NB4 (cell line): ENCODE measurements around the gene SEC31A.

Experiments
- DNase-seq: peaks from one replicate; pipeline ENCODE4 v3.0.0; 2010; ENCODE audit warnings: low read depth
- H3K4me3 ChIP-seq: one replicate; pipeline ENCODE4 v1.5.1; 2011; ENCODE audit warnings: mild to moderate bottlenecking, low read depth, low read length, moderate library complexity
- MYC ChIP-seq: IDR thresholded peaks from 2 replicates; pipeline ENCODE4 v1.6.1; 2011; ENCODE audit warnings: low read depth, low read length
- POLR2A ChIP-seq: IDR thresholded peaks from 2 replicates; pipeline ENCODE4 v1.6.1; 2011; ENCODE audit warnings: mild to moderate bottlenecking; ENCODE audit not compliant: insufficient read length; ENCODE audit errors: extremely low read depth
- TF ChIP-seq, protein P1 (sequence below): IDR thresholded peaks from one replicate; pipeline ENCODE4 v1.5.1; 2012; ENCODE audit warnings: low read depth, low read length
- TF ChIP-seq, protein P2 (sequence below): IDR thresholded peaks from 2 replicates; pipeline ENCODE4 v1.6.1; 2011; ENCODE audit warnings: low read depth, low read length

Gene SEC31A

DNA sequence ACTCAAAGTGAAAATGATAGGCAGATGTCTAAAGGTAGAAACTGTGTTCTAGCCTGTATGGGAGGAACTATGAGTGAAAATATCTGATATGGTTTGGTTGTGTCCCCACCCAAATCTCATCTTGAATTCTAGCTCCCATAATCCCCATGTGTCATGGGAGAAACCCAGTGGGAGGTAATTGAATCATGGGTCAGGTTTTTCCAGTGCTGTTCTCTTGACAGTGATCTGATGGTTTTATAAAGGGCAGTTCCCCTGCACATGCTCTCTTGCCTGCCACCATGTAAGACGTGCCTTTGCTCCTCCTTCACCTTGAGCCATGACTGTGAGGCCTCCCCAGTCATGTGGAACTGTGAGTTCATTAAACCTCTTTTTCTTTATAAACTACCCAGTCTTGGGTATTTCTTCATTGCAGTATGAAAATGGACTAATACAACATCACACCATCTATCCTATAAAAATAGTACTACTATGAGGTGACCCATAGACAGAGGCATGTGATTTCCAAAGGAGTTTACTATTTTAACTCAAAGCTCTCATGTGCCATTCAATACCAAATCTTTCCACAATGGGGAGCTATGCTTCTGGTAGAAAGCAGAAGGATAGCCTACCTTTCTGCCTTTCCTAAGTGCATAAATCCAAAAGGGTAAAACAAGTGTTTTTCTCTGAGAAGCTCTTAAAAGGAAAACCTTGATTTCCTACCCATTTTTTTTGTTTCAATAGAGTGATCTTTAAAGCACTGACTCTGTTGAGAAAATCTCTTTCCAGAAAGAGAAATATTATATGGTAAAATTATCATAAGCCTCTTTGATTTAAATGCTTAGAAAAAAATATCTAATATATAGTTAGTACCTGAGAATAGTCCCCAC lies 38.8 kb downstream of the SEC31A start:
- DNase-seq = peak; percentile 61
- TF ChIP-seq POLR2A = no peak
- TF ChIP-seq, protein P1, sequence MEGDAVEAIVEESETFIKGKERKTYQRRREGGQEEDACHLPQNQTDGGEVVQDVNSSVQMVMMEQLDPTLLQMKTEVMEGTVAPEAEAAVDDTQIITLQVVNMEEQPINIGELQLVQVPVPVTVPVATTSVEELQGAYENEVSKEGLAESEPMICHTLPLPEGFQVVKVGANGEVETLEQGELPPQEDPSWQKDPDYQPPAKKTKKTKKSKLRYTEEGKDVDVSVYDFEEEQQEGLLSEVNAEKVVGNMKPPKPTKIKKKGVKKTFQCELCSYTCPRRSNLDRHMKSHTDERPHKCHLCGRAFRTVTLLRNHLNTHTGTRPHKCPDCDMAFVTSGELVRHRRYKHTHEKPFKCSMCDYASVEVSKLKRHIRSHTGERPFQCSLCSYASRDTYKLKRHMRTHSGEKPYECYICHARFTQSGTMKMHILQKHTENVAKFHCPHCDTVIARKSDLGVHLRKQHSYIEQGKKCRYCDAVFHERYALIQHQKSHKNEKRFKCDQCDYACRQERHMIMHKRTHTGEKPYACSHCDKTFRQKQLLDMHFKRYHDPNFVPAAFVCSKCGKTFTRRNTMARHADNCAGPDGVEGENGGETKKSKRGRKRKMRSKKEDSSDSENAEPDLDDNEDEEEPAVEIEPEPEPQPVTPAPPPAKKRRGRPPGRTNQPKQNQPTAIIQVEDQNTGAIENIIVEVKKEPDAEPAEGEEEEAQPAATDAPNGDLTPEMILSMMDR = peak; percentile 43
- no peak overlapping the region for H3K4me3 ChIP-seq

DNA sequence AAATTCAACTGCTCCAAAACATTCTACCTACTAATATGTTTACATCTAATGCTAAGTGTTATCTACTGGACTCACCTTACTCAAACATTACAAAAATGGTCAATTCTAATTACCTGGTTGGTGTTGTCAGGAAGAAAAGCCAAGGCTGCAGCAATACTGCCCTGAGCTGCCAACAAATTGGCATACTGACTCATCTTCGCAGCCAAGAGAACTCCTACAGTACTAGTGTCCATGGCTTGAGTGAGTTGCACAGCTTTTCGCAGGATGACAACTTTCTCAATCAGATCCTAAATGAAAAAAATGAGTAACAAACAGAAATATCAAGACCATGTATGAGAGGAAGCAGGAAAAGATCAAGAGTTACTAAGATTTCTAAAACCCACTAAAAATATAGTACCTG lies 39.6 kb downstream of the SEC31A start:
- H3K4me3 ChIP-seq = no peak overlapping the region
- DNase-seq = no peak
- TF ChIP-seq MYC (no peak), POLR2A (no peak)
- TF ChIP-seq, protein P2, sequence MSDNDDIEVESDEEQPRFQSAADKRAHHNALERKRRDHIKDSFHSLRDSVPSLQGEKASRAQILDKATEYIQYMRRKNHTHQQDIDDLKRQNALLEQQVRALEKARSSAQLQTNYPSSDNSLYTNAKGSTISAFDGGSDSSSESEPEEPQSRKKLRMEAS = no peak
- TF ChIP-seq, protein P1 = no peak

DNA sequence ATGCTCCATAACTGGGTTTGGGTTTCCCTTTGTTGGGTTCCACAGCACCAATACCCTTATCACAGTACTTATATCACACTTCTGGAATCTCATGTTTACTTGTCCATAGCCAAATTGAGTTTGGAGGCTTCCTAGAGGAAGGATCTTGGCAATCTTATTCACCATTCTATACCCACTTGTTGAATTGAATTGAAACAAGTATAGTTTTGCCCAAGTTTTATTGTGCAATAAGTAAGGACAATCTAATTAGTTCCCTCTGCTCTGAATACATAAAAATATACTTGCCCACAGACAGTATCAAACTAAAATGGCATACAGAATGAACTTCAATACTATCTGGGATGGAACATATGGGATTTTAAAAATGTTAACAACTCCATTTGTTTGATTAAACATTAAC lies 40.3 kb downstream of the SEC31A start:
- no peak overlapping the region for H3K4me3 ChIP-seq
- TF ChIP-seq, protein P1 = no peak
- TF ChIP-seq, protein P2 = no peak
- no peak for TF ChIP-seq MYC
- no peak for TF ChIP-seq POLR2A
- DNase-seq = no peak

DNA sequence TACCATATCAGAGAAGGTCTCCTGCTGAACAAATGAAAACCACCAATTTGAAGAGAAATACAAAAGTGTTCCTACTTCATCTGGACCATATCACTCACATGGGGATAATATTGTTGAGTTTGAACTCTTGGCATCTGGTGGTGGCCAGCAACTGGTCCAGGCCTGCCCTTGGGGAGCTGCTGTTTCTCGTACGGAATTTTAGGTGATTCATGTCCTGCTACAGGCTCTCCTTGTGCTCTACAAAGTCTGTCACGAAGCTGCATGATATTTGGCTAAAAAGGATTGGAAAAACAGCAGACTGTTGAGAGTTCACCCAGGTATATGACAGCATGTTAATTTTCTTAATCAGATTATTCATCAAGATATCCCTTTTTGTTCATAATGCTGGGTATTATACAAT lies 42.2 kb downstream of the SEC31A start:
- no peak for DNase-seq
- TF ChIP-seq, protein P1 = no peak
- TF ChIP-seq MYC = no peak
- TF ChIP-seq, protein P2 = no peak
- no peak for TF ChIP-seq POLR2A
- H3K4me3 ChIP-seq = no peak overlapping the region

DNA sequence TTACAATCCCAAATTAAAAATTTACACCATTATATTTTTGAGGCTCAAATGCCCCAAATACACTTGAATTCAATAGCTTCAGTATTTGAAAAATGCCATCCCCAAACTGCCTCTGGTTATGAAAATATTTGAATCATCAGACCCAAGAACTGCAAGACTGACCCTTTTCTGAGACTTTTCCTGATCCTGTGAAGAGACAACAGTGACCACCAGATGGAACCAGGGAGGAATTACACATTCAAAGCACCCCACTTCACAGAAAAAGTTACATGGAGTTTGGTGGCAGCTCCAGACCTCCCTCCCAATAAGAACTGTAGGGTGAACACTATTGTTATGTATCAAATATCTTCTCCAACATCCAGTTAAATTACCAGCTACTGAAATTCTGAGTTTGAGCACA lies 48.4 kb downstream of the SEC31A start:
- no peak overlapping the region for H3K4me3 ChIP-seq
- peak; percentile 20 for DNase-seq
- TF ChIP-seq, protein P1 = peak; percentile 15
- TF ChIP-seq MYC = no peak

DNA sequence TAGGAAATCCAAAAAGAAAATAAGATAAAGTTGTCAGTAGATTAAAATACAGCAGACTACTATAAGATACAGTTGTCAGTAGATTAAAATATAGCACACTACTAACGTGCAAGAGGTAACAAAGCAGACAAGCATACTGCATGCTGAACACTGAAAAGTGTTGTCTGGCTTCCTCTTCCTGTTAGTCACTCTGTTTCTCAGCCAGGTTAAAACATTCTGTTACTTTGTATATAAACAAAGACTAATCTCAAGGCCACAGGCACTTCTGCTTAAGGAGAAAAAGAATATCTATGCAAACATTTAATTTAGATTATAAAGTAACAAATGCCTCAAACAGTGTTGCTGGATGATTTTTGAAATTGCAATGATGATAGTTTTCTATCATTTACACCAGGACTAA lies 51.3 kb downstream of the SEC31A start:
- no peak for DNase-seq
- TF ChIP-seq, protein P1 = no peak
- TF ChIP-seq, protein P2 = no peak
- TF ChIP-seq MYC = no peak
- TF ChIP-seq POLR2A = no peak
- H3K4me3 ChIP-seq = no peak overlapping the region
